Neuron (in vitro differentiated cells): ENCODE data around the gene MFAP5.

Experiments used
- H2AFZ ChIP-seq: one replicate; pipeline ENCODE4 v1.6.1; 2013; ENCODE audit warnings: low read depth, mild to moderate bottlenecking, inconsistent platforms, low read length, moderate library complexity
- H3K27me3 ChIP-seq: one replicate; pipeline ENCODE4 v1.6.1; 2013; ENCODE audit warnings: low read length; ENCODE audit not compliant: insufficient read depth
- H3K36me3 ChIP-seq: one replicate; pipeline ENCODE4 v1.6.1; 2013; ENCODE audit warnings: low read length; ENCODE audit not compliant: insufficient read depth
- H3K4me1 ChIP-seq: one replicate; pipeline ENCODE4 v1.6.1; 2013; ENCODE audit warnings: low read length; ENCODE audit not compliant: insufficient read depth
- H3K4me3 ChIP-seq: 2 replicates; pipeline ENCODE4 v1.5.1; 2013; ENCODE audit warnings: mild to moderate bottlenecking, low read length, moderate library complexity
- H3K9me3 ChIP-seq: one replicate; pipeline ENCODE4 v1.6.1; 2013; ENCODE audit warnings: low read length

The MFAP5 gene

DNA sequence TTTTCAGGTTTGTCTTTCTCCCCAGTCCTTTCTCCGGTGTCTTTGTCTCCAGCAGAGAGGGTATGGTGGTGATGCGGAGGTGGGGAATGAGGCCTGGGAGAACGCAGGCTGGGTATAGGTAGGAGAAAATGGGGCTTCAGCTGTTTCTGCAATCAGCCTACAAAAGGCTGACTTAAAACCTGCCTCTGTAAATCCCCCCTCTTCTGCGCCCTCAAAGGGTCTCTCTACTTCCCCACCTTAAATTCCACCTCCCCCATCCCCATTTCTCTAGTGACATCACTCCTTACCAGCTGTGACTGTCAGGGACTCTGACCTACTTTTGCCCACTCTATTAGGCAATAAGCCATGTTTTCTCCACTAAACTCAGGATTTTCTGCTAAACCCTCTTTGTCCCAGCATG, 27.1 kb upstream of the MFAP5 start:
- no peak overlapping the region for H2AFZ ChIP-seq
- H3K27me3 ChIP-seq = no peaks in the 10 kb centered on the region
- peaks cover 23% of the 10 kb centered on the region for H3K4me1 ChIP-seq
- H3K4me3 ChIP-seq = no peak overlapping the region
- no peaks in the 10 kb centered on the region for H3K9me3 ChIP-seq
- no peaks in the 10 kb centered on the region for H3K36me3 ChIP-seq

DNA sequence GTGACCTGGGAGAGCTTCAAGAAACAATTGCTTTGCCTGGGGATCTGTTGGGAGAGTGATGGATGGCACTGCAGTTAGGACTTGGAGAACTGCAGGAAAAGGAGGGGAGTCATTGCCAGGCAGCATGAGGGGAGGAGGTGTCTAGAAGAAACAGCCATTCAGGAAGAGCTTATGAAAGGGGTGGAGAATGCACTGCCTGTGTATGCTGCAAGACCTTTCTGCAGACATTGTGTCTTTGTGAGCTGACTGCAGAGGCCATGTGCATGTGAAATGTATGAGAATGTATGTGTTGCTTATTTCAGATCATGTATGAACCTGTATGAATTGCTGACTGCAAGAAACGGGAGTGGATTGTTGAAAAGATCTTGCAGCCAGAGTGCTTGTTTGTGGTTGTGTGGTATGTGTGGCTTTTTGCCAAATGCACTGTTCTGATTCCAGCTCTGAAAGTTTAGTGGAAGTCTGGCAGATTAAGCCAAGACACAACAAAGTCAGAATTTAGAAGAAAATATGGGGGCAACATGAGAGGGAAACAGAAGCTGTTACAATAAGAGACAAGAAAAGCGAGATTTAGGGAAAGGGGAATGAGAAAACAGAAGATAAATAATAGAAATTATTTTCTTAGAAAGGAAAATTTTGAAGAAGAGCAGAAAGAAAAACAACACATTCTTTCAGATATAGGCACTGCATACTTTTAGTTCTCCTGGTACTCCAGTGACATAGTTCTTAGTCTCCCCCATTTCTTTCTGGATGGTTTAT, 25.4 kb upstream of the MFAP5 start:
- H3K27me3 ChIP-seq = no peaks in the 10 kb centered on the region
- H2AFZ ChIP-seq = peak overlapping the region; percentile 58
- peak overlapping the region; percentile 8 for H3K4me3 ChIP-seq
- H3K9me3 ChIP-seq = no peaks in the 10 kb centered on the region
- H3K4me1 ChIP-seq = peaks cover 22% of the 10 kb centered on the region
- H3K36me3 ChIP-seq = no peaks in the 10 kb centered on the region

DNA sequence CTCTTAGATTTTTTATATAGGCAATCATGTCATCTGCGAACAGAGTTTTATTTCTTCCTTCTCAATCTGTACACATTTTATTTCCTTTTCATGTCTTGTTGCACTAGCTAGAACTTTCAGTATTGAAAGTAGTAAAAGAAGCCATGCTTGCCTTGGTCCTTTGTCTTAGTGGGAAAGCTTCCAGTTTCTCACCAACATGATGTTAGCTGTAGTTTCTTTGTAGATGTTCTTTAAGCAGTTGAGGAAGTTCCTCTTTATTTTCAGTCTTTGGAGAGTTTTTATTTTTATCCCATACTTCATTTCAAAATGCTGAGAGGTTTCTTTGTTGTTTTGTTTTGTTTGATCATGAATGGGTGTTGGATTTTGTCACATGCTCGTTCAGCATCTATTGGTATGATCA, 22.4 kb upstream of the MFAP5 start:
- H3K36me3 ChIP-seq = no peaks in the 10 kb centered on the region
- H3K4me1 ChIP-seq = peaks cover 8% of the 10 kb centered on the region
- no peaks in the 10 kb centered on the region for H3K27me3 ChIP-seq
- H2AFZ ChIP-seq = no peak overlapping the region
- no peaks in the 10 kb centered on the region for H3K9me3 ChIP-seq
- no peak overlapping the region for H3K4me3 ChIP-seq

DNA sequence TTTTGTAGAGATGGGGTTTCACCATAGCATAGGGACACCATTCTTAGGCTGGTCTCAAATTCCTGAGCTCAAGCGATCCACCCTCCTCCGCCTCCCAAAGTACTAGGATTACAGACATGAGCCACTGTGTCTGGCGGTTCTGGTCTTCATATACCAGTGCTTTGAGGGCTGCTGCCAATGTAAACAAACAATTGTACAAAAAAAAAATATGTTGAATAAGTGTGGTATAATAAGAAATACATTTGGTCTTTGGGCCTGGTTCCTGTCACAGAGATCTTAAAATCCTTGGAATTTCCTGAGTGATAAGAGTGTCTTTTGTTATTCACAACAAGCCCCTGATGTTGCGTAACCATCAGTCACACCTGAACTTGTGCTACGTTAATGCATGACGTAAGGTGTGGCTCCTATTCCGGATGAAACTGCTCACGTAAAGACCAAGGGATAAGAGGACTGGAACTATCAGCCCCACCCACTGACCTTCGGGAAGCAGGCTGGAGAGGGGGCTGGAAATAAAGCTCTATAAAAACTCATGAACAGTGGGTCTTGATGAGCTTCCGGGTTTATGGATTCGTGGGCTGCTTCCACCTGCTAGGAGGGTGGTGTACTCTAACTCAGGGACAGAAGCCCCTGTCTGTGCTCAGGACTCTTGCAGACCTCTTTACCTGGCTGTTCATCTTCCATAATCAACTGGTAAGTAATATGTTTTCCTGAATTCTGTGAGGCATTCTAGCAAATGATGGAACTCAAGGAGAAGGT, 18.7 kb upstream of the MFAP5 start:
- no peak overlapping the region for H2AFZ ChIP-seq
- H3K9me3 ChIP-seq = no peaks in the 10 kb centered on the region
- no peaks in the 10 kb centered on the region for H3K36me3 ChIP-seq
- H3K4me1 ChIP-seq = no peaks in the 10 kb centered on the region
- H3K27me3 ChIP-seq = no peaks in the 10 kb centered on the region
- no peak overlapping the region for H3K4me3 ChIP-seq

DNA sequence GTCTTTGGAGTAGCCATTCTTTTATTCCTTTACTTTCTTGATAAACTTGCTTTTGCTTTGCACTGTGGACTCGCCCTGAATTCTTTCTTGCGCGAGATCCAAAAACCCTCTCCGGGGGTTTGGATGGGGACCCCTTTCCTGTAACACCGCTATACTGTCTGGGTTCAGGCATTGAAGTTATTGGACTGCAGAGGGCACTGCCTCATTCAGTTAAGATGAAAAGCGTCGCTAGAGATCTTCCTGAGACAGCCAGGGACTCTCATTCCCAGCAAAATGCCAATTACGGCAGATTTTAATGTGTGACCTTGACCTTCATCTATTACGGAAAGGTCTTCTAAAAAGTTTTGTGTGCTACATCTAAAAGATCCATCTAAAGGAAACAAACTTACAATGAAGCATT, 17.9 kb upstream of the MFAP5 start:
- H3K4me3 ChIP-seq = no peak overlapping the region
- no peaks in the 10 kb centered on the region for H3K9me3 ChIP-seq
- no peaks in the 10 kb centered on the region for H3K4me1 ChIP-seq
- no peaks in the 10 kb centered on the region for H3K27me3 ChIP-seq
- no peak overlapping the region for H2AFZ ChIP-seq
- no peaks in the 10 kb centered on the region for H3K36me3 ChIP-seq

DNA sequence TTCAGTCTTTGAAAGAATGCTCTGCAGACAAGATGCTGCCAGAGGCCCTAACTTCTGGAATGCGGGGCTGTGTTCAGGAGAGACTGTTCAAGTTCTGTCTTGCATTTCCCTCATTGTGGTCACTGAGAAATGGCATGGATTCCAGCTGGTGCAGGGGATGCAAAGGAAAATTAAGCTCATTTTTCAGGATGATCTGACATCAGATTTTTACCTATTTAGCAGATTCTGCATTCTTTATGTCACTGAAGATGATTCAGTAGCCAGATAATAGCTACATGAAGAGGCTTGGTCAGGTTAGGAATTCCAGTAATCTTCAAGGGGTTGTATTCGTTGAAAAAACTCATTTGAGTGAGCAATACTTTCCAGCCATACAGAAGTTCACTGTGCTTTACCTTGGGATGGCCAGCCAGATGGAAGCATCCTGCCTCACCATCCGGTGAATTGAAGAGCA, 16.1 kb upstream of the MFAP5 start:
- Histone ChIP-seq H3K4me1 (no peaks in the 10 kb centered on the region), H3K9me3 (no peaks in the 10 kb centered on the region), H3K4me3 (no peak overlapping the region), H3K27me3 (no peaks in the 10 kb centered on the region), H3K36me3 (no peaks in the 10 kb centered on the region), H2AFZ (no peak overlapping the region)

DNA sequence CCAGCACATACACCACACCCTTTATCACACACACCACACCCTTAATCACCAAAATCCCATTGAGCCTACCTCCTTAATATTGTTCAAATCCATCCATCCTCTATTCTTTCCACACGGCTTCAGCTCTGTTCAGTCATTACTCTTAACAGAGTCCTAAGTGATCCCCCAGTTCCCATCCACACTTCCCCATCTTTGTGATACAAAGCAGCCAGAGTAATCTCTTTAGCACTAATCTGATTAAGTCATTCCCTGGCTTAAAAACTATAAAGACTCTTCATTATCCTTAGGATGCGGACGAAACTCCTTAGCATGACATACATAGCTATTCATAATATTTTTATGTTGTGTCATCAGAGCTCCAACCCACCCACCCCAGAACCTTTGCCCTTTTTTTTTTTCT, 14.7 kb upstream of the MFAP5 start:
- H3K27me3 ChIP-seq = no peaks in the 10 kb centered on the region
- no peaks in the 10 kb centered on the region for H3K36me3 ChIP-seq
- no peak overlapping the region for H3K4me3 ChIP-seq
- H3K4me1 ChIP-seq = no peaks in the 10 kb centered on the region
- H2AFZ ChIP-seq = no peak overlapping the region
- no peaks in the 10 kb centered on the region for H3K9me3 ChIP-seq

DNA sequence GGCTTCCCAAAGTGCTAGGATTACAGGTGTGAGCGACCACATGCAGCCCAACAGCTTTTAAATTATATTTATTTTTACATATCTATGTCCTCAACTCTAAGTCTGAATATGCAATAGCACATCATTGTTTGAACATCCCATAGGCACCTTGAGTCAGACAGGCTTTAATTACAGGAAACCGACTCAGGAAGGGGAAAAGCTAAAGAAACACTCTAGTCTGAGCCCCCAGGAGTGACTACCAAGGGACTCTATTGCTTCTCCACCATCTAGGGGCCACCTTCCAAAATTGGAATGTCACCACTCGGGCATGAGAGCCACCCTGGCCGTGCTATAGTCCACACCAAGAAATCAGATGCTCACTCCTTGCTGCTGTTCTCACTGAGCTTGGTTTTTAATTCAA, 14.0 kb upstream of the MFAP5 start:
- no peak overlapping the region for H2AFZ ChIP-seq
- no peaks in the 10 kb centered on the region for H3K36me3 ChIP-seq
- no peaks in the 10 kb centered on the region for H3K9me3 ChIP-seq
- H3K4me3 ChIP-seq = no peak overlapping the region
- H3K4me1 ChIP-seq = no peaks in the 10 kb centered on the region
- no peaks in the 10 kb centered on the region for H3K27me3 ChIP-seq

DNA sequence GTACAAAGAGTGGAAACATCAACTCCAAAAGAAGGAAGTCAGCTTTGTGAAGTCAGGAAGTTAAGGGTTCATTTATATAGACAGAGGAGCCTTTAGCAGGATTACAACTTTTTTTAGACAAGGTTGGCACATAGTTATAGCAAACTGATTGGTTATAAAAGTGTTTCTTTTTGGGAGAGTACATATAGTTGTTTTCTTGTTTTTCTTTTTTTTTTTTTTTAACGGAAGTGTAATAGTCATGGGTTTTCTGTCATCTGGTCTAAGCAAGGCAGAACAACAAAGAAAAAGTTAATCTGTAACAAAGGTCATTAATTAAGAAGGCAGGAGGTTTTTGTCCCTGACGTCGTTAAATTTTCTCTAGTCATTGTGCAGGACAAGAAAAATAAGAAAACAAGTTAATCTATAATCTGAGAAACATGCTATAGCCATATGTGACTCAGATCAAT, 13.0 kb upstream of the MFAP5 start:
- no peaks in the 10 kb centered on the region for H3K9me3 ChIP-seq
- H3K4me1 ChIP-seq = no peaks in the 10 kb centered on the region
- no peak overlapping the region for H2AFZ ChIP-seq
- H3K36me3 ChIP-seq = no peaks in the 10 kb centered on the region
- no peak overlapping the region for H3K4me3 ChIP-seq
- H3K27me3 ChIP-seq = no peaks in the 10 kb centered on the region

DNA sequence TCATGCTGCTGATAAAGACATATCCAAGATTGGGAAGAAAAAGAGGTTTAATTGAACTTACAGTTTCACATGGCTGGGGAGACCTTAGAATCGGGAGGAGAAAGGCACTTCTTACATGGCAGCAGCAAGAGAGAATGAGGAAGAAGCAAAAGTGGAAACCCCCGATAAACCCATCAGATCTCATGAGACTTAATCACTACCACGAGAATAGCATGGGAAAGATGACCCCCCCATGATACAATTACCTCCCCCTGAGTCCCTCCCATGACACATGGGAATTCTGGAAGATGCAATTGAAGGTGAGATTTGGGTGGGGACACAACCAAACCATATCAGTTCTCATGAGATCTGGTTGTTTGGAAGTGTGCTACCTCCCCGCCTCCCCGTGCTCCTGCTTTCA, 9.8 kb upstream of the MFAP5 start:
- Histone ChIP-seq H3K27me3 (no peaks in the 10 kb centered on the region), H3K4me1 (no peaks in the 10 kb centered on the region), H3K36me3 (no peaks in the 10 kb centered on the region), H3K9me3 (no peaks in the 10 kb centered on the region), H3K4me3 (no peak overlapping the region), H2AFZ (no peak overlapping the region)

DNA sequence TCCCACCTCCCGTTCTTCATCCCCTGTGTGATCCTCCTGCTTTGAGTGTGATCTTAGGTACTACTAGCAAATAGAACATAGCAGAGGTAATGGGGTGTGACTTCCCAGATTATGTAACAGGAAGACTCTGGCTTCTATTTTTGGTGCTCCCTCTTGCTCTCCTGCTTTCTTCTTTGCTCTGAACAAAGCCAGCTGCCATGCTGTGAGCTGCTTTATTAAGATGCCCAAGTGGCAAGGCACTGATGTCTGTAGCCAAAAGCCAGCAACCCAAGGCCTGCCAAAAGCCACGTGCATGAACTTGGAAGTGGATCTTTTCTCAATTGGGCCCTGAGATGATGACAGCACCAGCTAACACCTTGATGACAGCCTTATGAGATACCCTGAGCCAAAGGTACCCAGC, 5.8 kb upstream of the MFAP5 start:
- H2AFZ ChIP-seq = no peak overlapping the region
- no peaks in the 10 kb centered on the region for H3K36me3 ChIP-seq
- H3K27me3 ChIP-seq = no peaks in the 10 kb centered on the region
- H3K4me3 ChIP-seq = no peak overlapping the region
- H3K9me3 ChIP-seq = no peaks in the 10 kb centered on the region
- H3K4me1 ChIP-seq = no peaks in the 10 kb centered on the region

DNA sequence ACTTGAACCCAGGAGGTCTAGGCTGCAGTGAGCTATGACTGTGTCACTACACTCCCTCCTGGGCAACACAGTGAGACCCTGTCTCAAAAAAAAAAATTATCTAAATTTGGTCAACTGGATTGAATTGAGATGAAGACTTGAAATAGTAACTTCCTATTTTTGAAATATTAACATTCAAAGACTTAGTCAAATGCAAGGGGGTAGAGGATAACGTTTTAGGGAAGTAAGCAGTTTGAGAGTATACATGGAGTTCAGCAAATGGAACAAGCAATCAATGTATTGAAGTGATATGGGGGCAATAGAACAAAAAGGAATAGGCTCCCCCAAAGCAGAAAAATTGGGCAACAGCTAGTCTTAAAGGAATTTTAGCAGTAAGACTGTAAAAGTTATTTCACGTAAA, 4.6 kb upstream of the MFAP5 start:
- Histone ChIP-seq H3K27me3 (no peaks in the 10 kb centered on the region), H2AFZ (no peak overlapping the region), H3K9me3 (no peaks in the 10 kb centered on the region), H3K4me3 (no peak overlapping the region), H3K36me3 (no peaks in the 10 kb centered on the region), H3K4me1 (no peaks in the 10 kb centered on the region)

DNA sequence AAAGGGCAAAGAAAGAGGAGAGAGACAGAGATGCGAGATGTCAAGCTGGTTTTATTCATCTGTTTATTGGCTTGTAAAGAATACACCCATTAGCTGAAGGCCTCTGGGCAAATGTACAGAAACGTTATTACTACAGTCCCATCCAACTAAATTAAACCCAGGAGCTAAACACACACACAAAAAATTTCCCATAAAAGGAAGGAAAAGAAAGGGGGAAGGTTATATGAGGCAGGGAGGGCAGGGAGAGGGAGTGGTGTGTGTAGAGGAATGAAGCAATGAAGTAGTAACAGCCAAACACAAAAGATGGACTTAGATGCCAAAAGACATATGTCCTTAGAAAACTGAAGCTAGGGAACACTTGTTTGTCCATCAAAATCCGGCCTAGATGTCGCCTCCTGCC, 3.1 kb upstream of the MFAP5 start:
- Histone ChIP-seq H3K27me3 (no peaks in the 10 kb centered on the region), H3K9me3 (no peaks in the 10 kb centered on the region), H3K36me3 (no peaks in the 10 kb centered on the region), H3K4me1 (peaks cover 4% of the 10 kb centered on the region), H2AFZ (no peak overlapping the region), H3K4me3 (no peak overlapping the region)
